Measurements from ENCODE around the gene ZNF500. TPM values are rescaled to one million over a fixed set of nuclear protein-coding genes. Genes with fewer than 3 reads are reported as not detected.

Gene ZNF500
- total RNA-seq, 3 donors from 2014 or later (not counting 1 experiment from before 2014, with no cell fraction given) = 11.4 to 20.3 (median 13.0) TPM

DNA sequence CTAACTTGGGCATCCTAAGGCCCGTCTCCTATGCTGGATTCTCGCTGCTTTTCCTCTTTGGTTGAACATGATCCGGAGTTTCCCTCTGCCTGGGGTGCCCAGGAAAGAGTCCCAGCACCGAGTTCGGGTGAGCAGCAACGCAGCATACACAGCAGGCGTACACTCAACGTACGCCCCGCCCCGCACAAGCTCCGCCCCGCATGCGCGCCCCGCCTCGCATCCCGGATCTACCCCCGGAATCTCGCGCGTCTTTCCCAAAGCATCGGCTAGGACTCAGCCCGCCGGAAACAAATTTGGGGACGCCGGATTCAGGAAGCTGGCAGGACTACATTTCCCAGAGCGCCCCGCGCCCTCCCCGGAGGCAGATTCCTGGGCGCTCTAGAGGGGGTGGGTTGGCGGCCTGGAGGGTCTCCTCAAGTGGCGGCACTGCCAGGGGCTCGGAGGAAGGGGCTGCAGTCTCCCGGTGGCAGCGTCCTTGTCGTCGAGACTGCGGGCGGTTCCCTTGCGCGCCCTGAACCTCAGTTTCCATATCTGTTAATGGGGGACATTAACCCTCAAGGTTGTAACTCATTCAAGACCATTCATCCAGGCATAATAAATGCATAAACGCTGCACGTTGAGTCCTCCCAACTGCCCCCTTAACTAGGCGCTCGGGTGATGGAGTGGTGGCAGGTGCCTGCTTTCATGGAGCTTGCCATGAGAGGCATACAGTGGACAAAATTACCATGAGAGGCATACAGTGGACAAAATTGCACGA, 1.8 kb upstream of the ZNF500 start:
- intact Hi-C loops (cut with micrococcal nuclease) = loop anchor here (1.0 to 5.0 kb wide), 4 partner anchors 34 to 516 kb away; partner anchors contain the start of genes ANKS3, DNAAF8, GLYR1 and UBN1
- Histone ChIP-seq H3K4me3 (ENCODE audit: low read length) (peak overlapping the region; percentile 69), H3K36me3 (ENCODE audit: control insufficient read depth, insufficient read depth, low read length) (peaks cover 3% of the 10 kb centered on the region), H3K4me1 (ENCODE audit: control insufficient read depth, insufficient read depth, low read length) (peaks cover 38% of the 10 kb centered on the region), H3K27ac (ENCODE audit: low read length) (peak overlapping the region; percentile 73), H3K9me3 (ENCODE audit: control insufficient read depth, insufficient read depth, low read length) (no peaks in the 10 kb centered on the region), H3K27me3 (ENCODE audit: control insufficient read depth, insufficient read depth, low read length) (no peaks in the 10 kb centered on the region)
- 6% methylated on average over 48 of the region's 48 CpGs for WGBS (ENCODE audit: insufficient coverage)
- no peak for TF ChIP-seq CTCF (IDR thresholded peaks at IDR 0.05)
- Mint-ChIP-seq H3K36me3 (no peaks in the 10 kb centered on the region), H3K4me3 (peak overlapping the region; percentile 92), H3K4me1 (peaks cover 30 to 34% of the 10 kb centered on the region in 2 donors), H3K9me3 (no peaks in the 10 kb centered on the region), H3K27ac (peak overlapping the region; percentile 86 to 88), H3K27me3 (ENCODE audit: low read depth in 2 of 2) (no peaks in the 10 kb centered on the region)
- ATAC-seq (peak; percentile 59 to 68 (median 65)), DNase-seq (peak; percentile 68 to 91)

- Mint-ChIP-seq H3K27me3 (ENCODE audit: low read depth in 2 of 2) (no peaks in the 10 kb centered on the region), H3K27ac (peak overlapping the region; percentile 86 to 88), H3K4me1 (peaks cover 30 to 34% of the 10 kb centered on the region in 2 donors), H3K36me3 (no peaks in the 10 kb centered on the region), H3K9me3 (no peaks in the 10 kb centered on the region), H3K4me3 (peak overlapping the region; percentile 92)
- H3K4me3 ChIP-seq (ENCODE audit: low read length) = peak overlapping the region; percentile 69
- TF ChIP-seq CTCF (IDR thresholded peaks at IDR 0.05) = no peak
- H3K27ac ChIP-seq (ENCODE audit: low read length) = peak overlapping the region; percentile 73
- no peaks in the 10 kb centered on the region for H3K9me3 ChIP-seq (ENCODE audit: control insufficient read depth, insufficient read depth, low read length)
- intact Hi-C loops (cut with micrococcal nuclease) = loop anchor here (1.0 to 5.0 kb wide), 4 partner anchors 33 to 516 kb away; partner anchors contain the start of genes ANKS3, DNAAF8, GLYR1 and UBN1
- WGBS (ENCODE audit: insufficient coverage) = 34% methylated on average over 14 of the region's 17 CpGs
- no peak for ATAC-seq
- H3K4me1 ChIP-seq (ENCODE audit: control insufficient read depth, insufficient read depth, low read length) = peaks cover 38% of the 10 kb centered on the region
- peaks cover 8% of the 10 kb centered on the region for H3K36me3 ChIP-seq (ENCODE audit: control insufficient read depth, insufficient read depth, low read length)
- H3K27me3 ChIP-seq (ENCODE audit: control insufficient read depth, insufficient read depth, low read length) = no peaks in the 10 kb centered on the region
- DNase-seq = peak in 1 of 2 donors; percentile 48
Measured at GRCh38 chr16:4767872-4768548, 1.0 kb upstream of the ZNF500 start.

DNA sequence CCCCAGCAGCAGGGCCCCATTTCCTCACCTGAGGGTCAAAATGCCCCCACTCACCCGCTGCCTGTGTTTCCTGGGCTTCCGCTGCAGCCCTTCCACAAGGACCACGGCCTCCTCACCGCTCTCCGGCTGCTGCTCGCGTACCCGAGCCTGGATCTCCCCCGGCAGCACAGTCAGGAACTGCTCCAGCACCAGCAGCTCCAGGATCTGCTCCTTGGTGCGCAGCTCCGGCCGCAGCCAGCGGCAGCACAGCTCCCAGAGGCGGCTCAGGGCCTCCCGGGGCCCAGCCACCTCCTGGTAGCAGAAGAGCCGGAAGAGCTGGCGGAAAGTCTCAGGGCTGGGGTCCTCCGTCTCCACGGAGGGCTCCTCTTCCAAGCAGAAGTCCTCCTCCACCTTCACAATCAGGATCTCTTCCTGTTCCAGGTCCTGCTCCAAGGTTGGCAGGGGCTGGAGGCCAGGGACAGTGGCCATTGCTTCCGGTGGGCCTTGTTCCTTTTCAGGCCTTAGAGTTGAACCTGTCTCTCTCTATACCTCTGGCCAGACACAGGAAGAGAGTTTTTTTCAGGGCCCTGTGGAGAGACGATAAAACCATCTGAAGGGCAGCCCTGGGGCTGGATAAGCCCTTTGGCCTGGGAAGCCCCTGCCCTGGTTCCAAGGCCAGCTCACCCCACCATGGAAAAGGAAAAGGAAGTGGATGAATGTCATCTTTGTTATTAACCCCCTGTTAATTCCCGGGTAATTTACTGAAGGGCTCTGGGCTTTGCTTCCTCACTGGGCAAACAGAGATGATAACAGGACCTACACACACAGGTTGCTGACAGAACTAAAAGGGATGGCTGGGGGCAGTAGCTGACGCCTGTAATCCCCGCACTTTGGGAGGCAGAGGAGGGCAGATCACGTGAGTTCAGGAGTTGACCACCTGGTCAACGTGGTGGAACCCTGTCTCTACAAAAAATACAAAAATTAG, 1.2 kb downstream of the ZNF500 start:
- ATAC-seq (no peak), DNase-seq (no peak)
- Histone ChIP-seq H3K4me3 (ENCODE audit: low read length) (no peak overlapping the region), H3K27ac (ENCODE audit: low read length) (no peak overlapping the region), H3K9me3 (ENCODE audit: control insufficient read depth, insufficient read depth, low read length) (no peaks in the 10 kb centered on the region), H3K27me3 (ENCODE audit: control insufficient read depth, insufficient read depth, low read length) (no peaks in the 10 kb centered on the region), H3K36me3 (ENCODE audit: control insufficient read depth, insufficient read depth, low read length) (peaks cover 19% of the 10 kb centered on the region), H3K4me1 (ENCODE audit: control insufficient read depth, insufficient read depth, low read length) (peaks cover 38% of the 10 kb centered on the region)
- Mint-ChIP-seq H3K4me3 (peak overlapping the region; percentile 88), H3K4me1 (peaks cover 30 to 34% of the 10 kb centered on the region in 2 donors), H3K36me3 (no peaks in the 10 kb centered on the region), H3K9me3 (no peaks in the 10 kb centered on the region), H3K27me3 (ENCODE audit: low read depth in 2 of 2) (no peaks in the 10 kb centered on the region), H3K27ac (peak overlapping the region; percentile 73 to 81)
- TF ChIP-seq CTCF (IDR thresholded peaks at IDR 0.05) = no peak
- 83% methylated on average over 26 of the region's 26 CpGs for WGBS (ENCODE audit: insufficient coverage)
- intact Hi-C loops (cut with micrococcal nuclease) = loop anchor here (5.0 kb wide), 2 partner anchors 82 to 513 kb away; partner anchors contain the start of genes GLYR1 and UBN1

Measured in natural killer cell (primary cell).